Loucy (cell line): ENCODE measurements around the gene FBN1.

ENCODE experiments used
- H2AFZ ChIP-seq: fragments of 200-600 bp; sonication (generic); 2 replicates; pipeline ENCODE4 v1.6.0; 2016; ENCODE audit warnings: antibody characterized with exemption, mild to moderate bottlenecking, low read length, moderate library complexity
- H3F3A ChIP-seq: fragments of 200-600 bp; 2 replicates; pipeline ENCODE4 v1.6.0; 2016; ENCODE audit warnings: antibody characterized with exemption, low read depth, mild to moderate bottlenecking
- H3K27me3 ChIP-seq: fragments of 200-600 bp; sonication (generic); 2 replicates; pipeline ENCODE4 v1.6.1; 2014; ENCODE audit warnings: low read length, mild to moderate bottlenecking; ENCODE audit not compliant: insufficient read depth, poor library complexity, severe bottlenecking
- H3K36me3 ChIP-seq: fragments of 200-600 bp; sonication (generic); 2 replicates; pipeline ENCODE4 v1.6.1; 2016; ENCODE audit warnings: low read length; ENCODE audit not compliant: insufficient read depth
- H3K4me1 ChIP-seq: fragments of 200-600 bp; sonication (generic); 2 replicates; pipeline ENCODE4 v1.5.1; 2014; ENCODE audit warnings: low read length, mild to moderate bottlenecking; ENCODE audit not compliant: insufficient read depth, poor library complexity, severe bottlenecking
- H3K4me2 ChIP-seq: fragments of 200-600 bp; sonication (generic); 2 replicates; pipeline ENCODE4 v1.6.0; 2014; ENCODE audit warnings: antibody characterized with exemption, low read length, low read depth, mild to moderate bottlenecking; ENCODE audit not compliant: poor library complexity, severe bottlenecking
- H3K4me3 ChIP-seq: fragments of 200-600 bp; sonication (generic); 2 replicates; pipeline ENCODE4 v1.5.1; 2014; ENCODE audit warnings: low read length, mild to moderate bottlenecking, mixed read lengths; ENCODE audit not compliant: poor library complexity, severe bottlenecking
- H3K79me2 ChIP-seq: fragments of 200-600 bp; sonication (generic); 2 replicates; pipeline ENCODE4 v1.6.1; 2014; ENCODE audit warnings: low read length; ENCODE audit not compliant: insufficient read depth
- H3K9ac ChIP-seq: fragments of 200-600 bp; sonication (generic); 2 replicates; pipeline ENCODE4 v1.6.0; 2014; ENCODE audit warnings: mild to moderate bottlenecking, low read depth, low read length, moderate library complexity; ENCODE audit not compliant: poor library complexity, severe bottlenecking
- H3K9me2 ChIP-seq: fragments of 200-600 bp; sonication (generic); replicated peaks from 2 replicates; pipeline ENCODE4 v1.6.1; 2016; ENCODE audit warnings: low read depth, low read length, mixed read lengths
- H3K9me3 ChIP-seq: fragments of 200-600 bp; sonication (generic); 2 replicates; pipeline ENCODE4 v1.6.1; 2014; ENCODE audit warnings: mild to moderate bottlenecking, antibody characterized with exemption, low read length, low read depth; ENCODE audit not compliant: insufficient read depth
- H4K20me1 ChIP-seq: fragments of 200-600 bp; sonication (generic); 2 replicates; pipeline ENCODE4 v1.6.0; 2014; ENCODE audit warnings: antibody characterized with exemption, low read length, mild to moderate bottlenecking; ENCODE audit not compliant: insufficient read depth, poor library complexity, severe bottlenecking
- EZH2phosphoT487 ChIP-seq: fragments of 200-600 bp; IDR thresholded peaks from 2 replicates; pipeline ENCODE4 v1.6.1; 2018; ENCODE audit warnings: antibody characterized with exemption, mild to moderate bottlenecking, moderate library complexity, borderline replicate concordance
- TF ChIP-seq, protein P1 (sequence below): fragments of 200-600 bp; sonication (generic); conservative IDR thresholded peaks from 2 replicates; pipeline ENCODE4 v1.5.1; 2014; ENCODE audit warnings: mild to moderate bottlenecking, antibody characterized with exemption, low read length

The FBN1 gene

GRCh38 chr15:48645558-48646330 is at the start of gene FBN1:
Gene FBN1 (minus strand): TSS chr15:48645709. CDS start chr15:48644769, 940 bp downstream.
- no peaks in the 10 kb centered on the region for H3K4me1 ChIP-seq
- H3K79me2 ChIP-seq, result no peaks in the 10 kb centered on the region
- no peaks in the 10 kb centered on the region for H3K9me2 ChIP-seq
- no peaks in the 10 kb centered on the region for H3K36me3 ChIP-seq
- peaks cover 18% of the 10 kb centered on the region for H3K27me3 ChIP-seq
- no peak within 1 kb of the TSS for H3K9ac ChIP-seq
- H4K20me1 ChIP-seq, result no peaks in the 10 kb centered on the region
- H3K4me2 ChIP-seq, result peak within 1 kb of the TSS; percentile 67
- H3K4me3 ChIP-seq, result peak within 1 kb of the TSS; percentile 71
- no peak for TF ChIP-seq EZH2phosphoT487
- TF ChIP-seq, protein P1, sequence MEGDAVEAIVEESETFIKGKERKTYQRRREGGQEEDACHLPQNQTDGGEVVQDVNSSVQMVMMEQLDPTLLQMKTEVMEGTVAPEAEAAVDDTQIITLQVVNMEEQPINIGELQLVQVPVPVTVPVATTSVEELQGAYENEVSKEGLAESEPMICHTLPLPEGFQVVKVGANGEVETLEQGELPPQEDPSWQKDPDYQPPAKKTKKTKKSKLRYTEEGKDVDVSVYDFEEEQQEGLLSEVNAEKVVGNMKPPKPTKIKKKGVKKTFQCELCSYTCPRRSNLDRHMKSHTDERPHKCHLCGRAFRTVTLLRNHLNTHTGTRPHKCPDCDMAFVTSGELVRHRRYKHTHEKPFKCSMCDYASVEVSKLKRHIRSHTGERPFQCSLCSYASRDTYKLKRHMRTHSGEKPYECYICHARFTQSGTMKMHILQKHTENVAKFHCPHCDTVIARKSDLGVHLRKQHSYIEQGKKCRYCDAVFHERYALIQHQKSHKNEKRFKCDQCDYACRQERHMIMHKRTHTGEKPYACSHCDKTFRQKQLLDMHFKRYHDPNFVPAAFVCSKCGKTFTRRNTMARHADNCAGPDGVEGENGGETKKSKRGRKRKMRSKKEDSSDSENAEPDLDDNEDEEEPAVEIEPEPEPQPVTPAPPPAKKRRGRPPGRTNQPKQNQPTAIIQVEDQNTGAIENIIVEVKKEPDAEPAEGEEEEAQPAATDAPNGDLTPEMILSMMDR, result no peak
- peak within 1 kb of the TSS; percentile 54; the same call in 1 of the 2 replicates for H2AFZ ChIP-seq
- no peaks in the 10 kb centered on the region for H3F3A ChIP-seq
- no peaks in the 10 kb centered on the region for H3K9me3 ChIP-seq

DNA sequence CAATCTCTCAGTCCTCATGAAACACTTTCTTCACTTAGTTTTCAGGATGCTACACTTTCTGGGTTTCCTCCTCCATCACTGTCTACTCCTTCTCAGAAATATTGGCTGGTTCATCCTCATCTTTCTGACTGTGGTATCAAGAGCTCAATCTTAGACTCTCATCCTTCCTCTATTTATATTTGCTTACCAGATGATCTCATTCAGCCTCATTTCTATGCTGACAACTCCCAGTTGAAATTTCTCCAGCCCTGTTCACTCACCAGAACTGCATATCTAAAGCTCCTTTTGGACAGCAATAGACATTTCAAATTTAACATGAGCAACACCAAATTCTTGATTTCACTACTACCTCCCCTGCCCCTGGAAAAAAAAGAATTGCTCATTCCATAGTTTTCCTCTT is 48.0 kb upstream of the FBN1 start:
- H2AFZ ChIP-seq, result no peak overlapping the region
- H3K9me2 ChIP-seq, result no peaks in the 10 kb centered on the region
- no peaks in the 10 kb centered on the region for H3K9me3 ChIP-seq
- TF ChIP-seq, protein P1, result no peak
- no peak for TF ChIP-seq EZH2phosphoT487
- H3K4me2 ChIP-seq, result no peak overlapping the region
- H3K9ac ChIP-seq, result no peak overlapping the region
- H4K20me1 ChIP-seq, result no peaks in the 10 kb centered on the region
- no peaks in the 10 kb centered on the region for H3F3A ChIP-seq
- H3K4me1 ChIP-seq, result no peaks in the 10 kb centered on the region
- no peaks in the 10 kb centered on the region for H3K36me3 ChIP-seq
- no peaks in the 10 kb centered on the region for H3K79me2 ChIP-seq
- no peaks in the 10 kb centered on the region for H3K27me3 ChIP-seq
- H3K4me3 ChIP-seq, result no peak overlapping the region

DNA sequence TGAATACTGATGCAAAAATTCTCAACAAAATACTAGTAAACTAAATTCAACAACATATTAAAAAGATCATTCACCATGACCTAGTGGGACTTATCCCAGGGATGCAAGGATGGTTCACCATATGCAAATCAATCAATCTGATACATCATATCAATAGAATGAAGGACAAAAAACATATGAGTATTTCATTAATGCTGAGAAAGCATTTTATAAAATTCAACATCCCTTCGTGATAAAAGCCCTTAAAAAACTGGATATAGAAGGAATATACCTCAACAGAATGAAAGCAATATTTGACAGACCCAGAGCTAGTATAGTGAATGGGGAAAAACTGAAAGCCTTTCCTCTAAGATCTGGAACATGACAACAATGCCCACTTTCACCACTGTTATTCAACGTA is 43.0 kb upstream of the FBN1 start:
- Histone ChIP-seq H3K9me3 (no peaks in the 10 kb centered on the region), H3F3A (no peaks in the 10 kb centered on the region), H4K20me1 (no peaks in the 10 kb centered on the region), H3K9me2 (no peaks in the 10 kb centered on the region), H3K4me2 (no peak overlapping the region), H2AFZ (no peak overlapping the region), H3K4me1 (no peaks in the 10 kb centered on the region), H3K36me3 (no peaks in the 10 kb centered on the region), H3K9ac (no peak overlapping the region), H3K27me3 (no peaks in the 10 kb centered on the region), H3K4me3 (no peak overlapping the region), H3K79me2 (no peaks in the 10 kb centered on the region)
- TF ChIP-seq, protein P1, result no peak
- no peak for TF ChIP-seq EZH2phosphoT487
